H9 (cell line): ENCODE results near the gene IDI2. TPM values are rescaled to one million over a fixed set of nuclear protein-coding genes. Genes with fewer than 3 reads are reported as not detected.

ENCODE experiments used
- DNase-seq: peaks from one replicate; pipeline ENCODE4 v3.0.0-alpha.2; 2017
- H2AFZ ChIP-seq: one replicate; pipeline ENCODE4 v1.6.1; 2013; ENCODE audit warnings: mild to moderate bottlenecking, low read length, control low read depth, moderate library complexity
- H2AK5ac ChIP-seq: 2 replicates; pipeline ENCODE4 v1.6.1; 2013; ENCODE audit warnings: low read length, control low read depth, mixed read lengths; ENCODE audit not compliant: insufficient read length
- H2BK120ac ChIP-seq: one replicate; pipeline ENCODE4 v1.6.1; 2013; ENCODE audit warnings: low read depth, mild to moderate bottlenecking, low read length, control low read depth, inconsistent platforms; ENCODE audit not compliant: poor library complexity, severe bottlenecking
- H2BK12ac ChIP-seq: 2 replicates; pipeline ENCODE4 v1.6.1; 2013; ENCODE audit warnings: low read length, control low read depth, mixed read lengths, low read depth; ENCODE audit not compliant: insufficient read length
- H2BK15ac ChIP-seq: 2 replicates; pipeline ENCODE4 v1.6.1; 2013; ENCODE audit warnings: low read depth, low read length, control low read depth
- H2BK20ac ChIP-seq: one replicate; pipeline ENCODE4 v1.6.1; 2013; ENCODE audit warnings: low read depth, mild to moderate bottlenecking, low read length, control low read depth, inconsistent platforms; ENCODE audit not compliant: poor library complexity, severe bottlenecking
- H2BK5ac ChIP-seq: 2 replicates; pipeline ENCODE4 v1.6.1; 2013; ENCODE audit warnings: low read length, control low read depth, mixed read lengths; ENCODE audit not compliant: insufficient read length
- H3K14ac ChIP-seq: 2 replicates; pipeline ENCODE4 v1.6.1; 2013; ENCODE audit warnings: low read length, control low read depth; ENCODE audit not compliant: insufficient read depth
- H3K18ac ChIP-seq: 2 replicates; pipeline ENCODE4 v1.6.1; 2013; ENCODE audit warnings: low read depth, mild to moderate bottlenecking, mixed read lengths, low read length, control low read depth; ENCODE audit not compliant: insufficient read length
- H3K23ac ChIP-seq: 2 replicates; pipeline ENCODE4 v1.6.1; 2013; ENCODE audit warnings: low read length, control low read depth, mixed read lengths, low read depth; ENCODE audit not compliant: insufficient read length
- H3K23me2 ChIP-seq: 2 replicates; pipeline ENCODE4 v1.6.1; 2013; ENCODE audit warnings: low read depth, mild to moderate bottlenecking, mixed read lengths, low read length, control low read depth; ENCODE audit not compliant: insufficient read length, poor library complexity, severe bottlenecking
- H3K27ac ChIP-seq: 2 replicates; pipeline ENCODE4 v1.5.1; 2013; ENCODE audit warnings: low read length, control low read depth, mixed read lengths, low read depth; ENCODE audit not compliant: insufficient read length
- H3K27me3 ChIP-seq: 2 replicates; pipeline ENCODE4 v1.6.1; 2013; ENCODE audit warnings: low read length, control low read depth, inconsistent platforms; ENCODE audit not compliant: insufficient read depth
- H3K4ac ChIP-seq: 2 replicates; pipeline ENCODE4 v1.6.1; 2013; ENCODE audit warnings: low read depth, mild to moderate bottlenecking, control low read depth, inconsistent platforms, low read length, moderate library complexity
- H3K4me1 ChIP-seq: 2 replicates; pipeline ENCODE4 v1.6.1; 2013; ENCODE audit warnings: low read length, control low read depth, inconsistent platforms; ENCODE audit not compliant: insufficient read depth
- H3K4me2 ChIP-seq: 2 replicates; pipeline ENCODE4 v1.6.1; 2013; ENCODE audit warnings: low read length, control low read depth, mixed read lengths; ENCODE audit not compliant: insufficient read length, insufficient read depth
- H3K56ac ChIP-seq: 2 replicates; pipeline ENCODE4 v1.6.1; 2013; ENCODE audit warnings: low read depth, mild to moderate bottlenecking, mixed read lengths, low read length, control low read depth; ENCODE audit not compliant: insufficient read length
- H3K79me1 ChIP-seq: 2 replicates; pipeline ENCODE4 v1.6.1; 2013; ENCODE audit warnings: low read depth, mild to moderate bottlenecking, moderate library complexity, low read length, control low read depth, inconsistent platforms; ENCODE audit not compliant: insufficient read depth, poor library complexity, severe bottlenecking
- H3K79me2 ChIP-seq: 2 replicates; pipeline ENCODE4 v1.6.1; 2013; ENCODE audit warnings: low read length, control low read depth, inconsistent platforms; ENCODE audit not compliant: insufficient read depth
- H3K9ac ChIP-seq: 2 replicates; pipeline ENCODE4 v1.6.1; 2013; ENCODE audit warnings: low read length, control low read depth, mixed read lengths; ENCODE audit not compliant: insufficient read length; ENCODE audit errors: extremely low read depth
- H3K9me3 ChIP-seq: one replicate; pipeline ENCODE4 v1.6.1; 2013; ENCODE audit warnings: low read depth, low read length, inconsistent platforms; ENCODE audit not compliant: control insufficient read depth
- H3T11ph ChIP-seq: one replicate; pipeline ENCODE4 v1.6.1; 2013; ENCODE audit warnings: mild to moderate bottlenecking, low read length, control low read depth, inconsistent platforms
- H4K20me1 ChIP-seq: one replicate; pipeline ENCODE4 v1.6.1; 2013; ENCODE audit not compliant: control insufficient read depth, insufficient read length, insufficient read depth
- H4K5ac ChIP-seq: 2 replicates; pipeline ENCODE4 v1.6.1; 2013; ENCODE audit warnings: low read depth, mild to moderate bottlenecking, mixed read lengths, low read length, control low read depth; ENCODE audit not compliant: insufficient read length
- H4K8ac ChIP-seq: replicated peaks from 2 replicates; pipeline ENCODE4 v1.6.1; 2013; ENCODE audit warnings: low read length, control low read depth, mixed read lengths, low read depth; ENCODE audit not compliant: insufficient read length
- H4K91ac ChIP-seq: 2 replicates; pipeline ENCODE4 v1.6.1; 2013; ENCODE audit warnings: low read depth, mild to moderate bottlenecking, moderate library complexity, mixed read lengths, low read length, control low read depth; ENCODE audit not compliant: insufficient read length
- H3K27ac Mint-ChIP-seq, 3 experiments: 2 replicates in 2 of 3; 3 replicates in 1 of 3; pipeline ENCODE4 v1.8.0; 2020 to 2021; ENCODE audit warnings: mixed read lengths in 3 of 3, mild to moderate bottlenecking in 1 of 3, moderate library complexity in 1 of 3
- H3K27me3 Mint-ChIP-seq: 2 replicates; pipeline ENCODE4 v1.8.0; 2021; ENCODE audit warnings: low read depth, mild to moderate bottlenecking, moderate library complexity, mixed read lengths
- H3K36me3 Mint-ChIP-seq, 3 experiments: 2 replicates in 2 of 3; 3 replicates in 1 of 3; pipeline ENCODE4 v1.8.0; 2020 to 2021; ENCODE audit warnings: low read depth in 3 of 3, mixed read lengths in 3 of 3; ENCODE audit not compliant: insufficient read depth in 1 of 3
- H3K4me1 Mint-ChIP-seq, 2 experiments: 2 replicates each; pipeline ENCODE4 v1.8.0; 2020; ENCODE audit warnings: mixed read lengths in 2 of 2
- H3K4me3 Mint-ChIP-seq, 2 experiments: 2 replicates in 1 of 2; 3 replicates in 1 of 2; pipeline ENCODE4 v1.8.0; 2020 to 2021; ENCODE audit warnings: mild to moderate bottlenecking in 2 of 2, mixed read lengths in 2 of 2, moderate library complexity in 1 of 2
- H3K9me3 Mint-ChIP-seq, 2 experiments: 2 replicates in 1 of 2; 3 replicates in 1 of 2; pipeline ENCODE4 v1.8.0; 2020; ENCODE audit warnings: mild to moderate bottlenecking in 2 of 2, mixed read lengths in 2 of 2, moderate library complexity in 1 of 2
- CTCF ChIP-seq: fragments of 200-600 bp; sonication (generic); conservative IDR thresholded peaks from 3 replicates; pipeline ENCODE4 v1.8.0; 2021; ENCODE audit warnings: antibody characterized with exemption, mild to moderate bottlenecking
- WGBS: extraction: QIAGEN DNeasy Blood & Tissue Kit; methylation state at CpG from one replicate; pipeline ENCODE4 v1.1.7; 2013; ENCODE audit warnings: missing lambda C conversion rate, low lambda C conversion rate, mixed read lengths; ENCODE audit not compliant: insufficient read length; ENCODE audit errors: extremely low coverage; 5-methylcytosine and 5-hydroxymethylcytosine counted together
- total RNA-seq: library from RNA; stranded (reverse); gene quantifications from 2 replicates; pipeline ENCODE4 v1.2.1, GENCODE V29; 2021

IDI2 gene
- total RNA-seq, 1 experiment from 2014 or later = not detected

- Histone ChIP-seq H3K18ac (no peak overlapping the region), H2BK5ac (no peak overlapping the region), H4K8ac (no peak overlapping the region), H2BK20ac (no peak overlapping the region), H2BK12ac (no peak overlapping the region), H4K91ac (no peak overlapping the region), H4K5ac (no peak overlapping the region), H3K9me3 (peaks cover 11% of the 10 kb centered on the region), H3K27ac (no peak overlapping the region), H3K23ac (no peak overlapping the region), H3K56ac (no peak overlapping the region), H3K79me2 (no peaks in the 10 kb centered on the region), H4K20me1 (no peaks in the 10 kb centered on the region), H3K9ac (no peak overlapping the region), H3K4me1 (no peaks in the 10 kb centered on the region), H3K4ac (no peak overlapping the region), H3K23me2 (no peaks in the 10 kb centered on the region), H3K79me1 (no peaks in the 10 kb centered on the region), H2AFZ (no peak overlapping the region), H3T11ph (no peak overlapping the region), H3K14ac (no peak overlapping the region; the same call in 1 of the 2 replicates), H2AK5ac (no peak overlapping the region), H2BK15ac (no peak overlapping the region), H2BK120ac (no peak overlapping the region), H3K4me2 (no peak overlapping the region), H3K27me3 (no peaks in the 10 kb centered on the region)
- no peak for TF ChIP-seq CTCF
- no peak overlapping the region for H3K4me3 Mint-ChIP-seq
- DNase-seq = no peak
- H3K4me1 Mint-ChIP-seq = peaks cover 10 to 23% of the 10 kb centered on the region in 2 experiments
- H3K27ac Mint-ChIP-seq = peak overlapping the region in 1 of 3 experiments; percentile 57; a peak in 2 of 7 replicates
- peaks cover 17 to 24% of the 10 kb centered on the region in 2 experiments for H3K9me3 Mint-ChIP-seq
- peaks cover 2% of the 10 kb centered on the region for H3K27me3 Mint-ChIP-seq
- WGBS = no CpG with 5 or more reads among the region's 5 CpGs
- H3K36me3 Mint-ChIP-seq = peaks cover 13 to 22% (median 14%) of the 10 kb centered on the region in 3 experiments
Observed at GRCh38 chr10:974785-975074, 50.9 kb downstream of the IDI2 start.
